HG02938 (cell line): ENCODE results near the gene PES1.
"Not testable (repeated sequence)": the region's sequence is repeated elsewhere in the genome, so short reads cannot be mapped to it uniquely, and the experiment has no call there.

Experiments
- ATAC-seq: cut with Tn5 transposase; IDR thresholded peaks from one replicate; pipeline ENCODE4 v1.9.1; 2021; ENCODE audit warnings: mild to moderate bottlenecking, moderate library complexity; ENCODE audit not compliant: unreplicated experiment

The PES1 gene

DNA sequence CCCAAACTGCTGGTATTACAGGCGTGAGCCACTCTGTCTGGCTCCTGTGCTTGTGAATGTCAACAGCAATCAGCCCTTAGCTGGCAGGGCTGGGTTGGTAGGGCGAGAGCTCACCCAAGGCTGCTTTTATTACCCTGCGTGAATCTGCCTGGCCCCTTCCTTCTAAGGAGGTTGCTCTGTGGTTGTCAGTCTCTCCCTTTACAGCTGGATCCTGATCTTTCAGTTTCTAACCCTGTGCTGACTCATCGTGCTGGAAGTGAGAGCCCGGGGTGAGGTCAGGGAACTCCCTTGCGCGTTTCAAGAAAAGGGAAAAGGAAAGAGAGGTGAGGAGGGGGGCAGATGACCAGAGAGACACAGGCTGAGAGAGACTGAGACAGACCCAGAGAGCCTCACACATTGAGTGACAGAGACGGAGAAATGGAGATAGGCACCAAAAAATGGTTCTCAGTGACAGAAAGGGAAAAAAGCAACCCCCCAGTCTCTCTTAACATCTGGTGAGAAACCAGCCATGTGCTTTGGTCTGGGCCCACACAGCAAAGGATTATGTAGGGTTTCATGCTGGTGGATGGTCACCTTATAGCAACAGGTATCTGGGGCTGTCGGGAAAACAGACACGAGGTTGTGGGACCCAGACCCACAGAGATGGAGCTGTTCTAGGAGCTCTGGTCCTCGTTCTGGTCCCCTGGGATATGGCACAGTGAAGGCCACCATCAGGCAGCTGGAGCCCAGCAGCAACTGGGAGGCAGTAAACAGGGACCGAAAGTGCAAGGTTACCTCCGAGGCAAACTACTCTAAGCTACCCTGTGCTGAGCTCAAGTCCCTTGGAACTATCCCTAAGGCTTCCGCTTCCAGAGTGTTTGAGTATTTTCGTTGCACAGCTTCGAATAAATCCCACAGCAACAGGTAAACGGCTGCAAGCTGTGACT is 17.8 kb upstream of the PES1 start:
- ATAC-seq = no peak

DNA sequence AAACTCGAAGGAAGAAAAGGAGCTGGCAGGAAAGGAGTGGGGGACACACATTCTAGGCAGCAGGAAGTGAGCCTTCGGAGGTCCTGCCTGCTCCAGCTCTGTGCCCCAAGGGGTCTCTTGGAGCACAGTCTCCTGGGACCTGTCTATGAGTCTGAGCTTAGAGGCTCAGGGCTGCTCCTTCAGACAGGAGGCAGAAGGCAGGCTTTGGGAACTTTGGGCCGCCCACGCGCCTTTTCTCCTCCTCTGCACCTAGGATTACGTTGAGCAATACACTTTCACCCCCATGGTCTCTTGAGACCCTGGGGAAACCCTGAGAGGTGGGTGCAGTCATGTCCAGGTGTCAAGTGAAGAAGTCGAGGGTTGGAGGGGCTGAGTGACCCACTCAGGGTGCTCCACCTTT is 16.2 kb upstream of the PES1 start:
- ATAC-seq = no peak

DNA sequence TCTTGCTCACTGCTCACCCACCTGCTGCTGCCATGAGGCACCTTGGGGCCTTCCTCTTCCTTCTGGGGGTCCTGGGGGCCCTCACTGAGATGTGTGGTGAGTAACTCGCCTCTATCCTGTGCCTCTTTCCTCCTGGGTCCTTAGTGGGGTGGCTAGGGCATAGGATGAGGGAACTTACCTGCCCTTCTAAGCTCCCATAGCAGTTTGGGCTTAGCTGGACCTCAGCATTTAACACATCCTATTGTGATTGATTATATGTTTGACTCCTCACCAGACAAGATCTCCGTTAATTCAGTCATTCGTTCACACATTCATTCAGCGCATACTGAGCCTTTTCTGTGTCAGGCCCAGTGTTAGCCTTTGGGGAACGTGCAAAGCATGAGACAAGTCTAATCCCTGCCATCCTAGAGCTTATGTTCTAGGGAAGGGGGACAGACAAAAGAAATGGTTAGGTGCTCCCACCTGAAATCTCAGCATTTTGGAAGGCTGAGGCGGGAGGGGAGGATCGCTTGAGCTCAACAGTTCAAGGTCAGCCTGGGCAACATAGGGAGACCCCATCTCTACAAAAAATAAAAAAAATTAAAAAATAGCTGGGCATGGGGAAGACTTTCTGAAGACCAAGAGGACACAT is 15.7 kb upstream of the PES1 start:
- ATAC-seq = no peak

DNA sequence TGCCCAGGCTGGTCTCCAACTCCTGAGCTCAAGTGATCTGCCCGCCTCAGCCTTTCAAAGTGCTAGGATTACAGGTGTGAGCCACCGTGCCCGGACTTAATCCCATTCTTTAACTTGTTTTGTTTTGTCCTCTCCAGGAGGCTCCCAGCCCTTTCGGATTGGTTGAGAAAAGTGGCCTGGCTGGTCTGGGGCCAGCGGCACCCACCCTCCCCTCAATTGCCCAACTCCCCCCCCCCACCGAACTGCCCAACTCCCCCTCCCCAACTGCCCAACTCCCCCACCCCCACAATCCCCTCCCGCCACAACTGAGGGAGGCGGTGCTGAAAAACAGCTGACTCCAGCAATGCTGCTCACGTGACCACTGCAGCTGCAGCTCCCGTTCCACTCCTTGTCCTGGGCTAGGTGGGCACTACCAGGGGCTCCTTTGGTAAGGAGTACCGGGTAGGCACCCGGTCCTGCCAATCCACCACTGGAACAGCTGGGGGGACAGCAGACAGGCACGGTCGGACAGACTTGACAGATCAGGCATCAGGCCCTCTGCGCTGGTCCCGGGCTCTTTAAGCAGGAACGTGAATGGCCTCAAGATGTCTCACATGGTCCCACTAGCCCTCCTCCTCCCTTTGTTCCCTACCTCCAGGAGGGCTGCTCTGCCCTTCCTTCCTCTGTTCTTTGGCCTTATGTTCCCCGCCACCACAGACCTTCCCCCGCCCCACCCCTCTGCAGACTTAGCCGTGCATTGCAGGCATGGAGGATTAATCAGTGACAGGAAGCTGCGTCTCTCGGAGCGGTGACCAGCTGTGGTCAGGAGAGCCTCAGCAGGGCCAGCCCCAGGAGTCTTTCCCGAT is 15.0 kb upstream of the PES1 start, which contains the start of gene TCN2:
TCN2 (plus strand) TSS at position 720 of the 845 bp plus-strand sequence. CDS start 158 bp downstream, outside the sequence.
- no peak for ATAC-seq

DNA sequence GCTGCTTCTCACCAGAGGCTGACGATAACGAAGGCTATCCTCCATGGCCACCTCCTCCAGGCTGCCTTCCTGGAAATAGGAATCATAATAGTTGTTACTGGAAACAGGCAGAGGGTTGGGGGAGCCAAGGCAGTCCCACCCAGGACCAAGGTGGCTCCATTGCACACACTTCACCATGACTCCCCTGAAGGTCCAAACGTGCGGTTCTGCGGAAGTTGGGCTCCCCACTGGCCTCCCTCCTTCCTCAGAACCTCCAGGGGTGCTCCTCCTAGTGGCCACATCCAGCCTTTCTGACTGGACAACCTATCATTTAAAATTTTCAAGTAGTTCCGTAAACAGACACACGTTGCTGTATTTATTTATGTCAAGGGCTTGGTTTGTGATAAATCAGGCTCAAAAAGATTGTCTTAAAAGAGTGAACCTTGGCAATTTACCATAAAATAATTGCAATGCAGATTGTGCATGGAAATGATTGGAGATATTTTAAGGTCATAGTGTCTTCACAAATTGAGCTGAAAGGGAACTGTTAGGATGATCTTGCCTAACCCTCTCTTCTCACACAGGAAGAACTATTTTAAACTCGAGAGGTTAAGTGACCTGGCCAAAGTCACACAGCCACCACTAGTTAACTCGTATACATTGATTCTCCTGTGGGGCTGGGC is 13.9 kb upstream of the PES1 start:
- ATAC-seq = no peak

DNA sequence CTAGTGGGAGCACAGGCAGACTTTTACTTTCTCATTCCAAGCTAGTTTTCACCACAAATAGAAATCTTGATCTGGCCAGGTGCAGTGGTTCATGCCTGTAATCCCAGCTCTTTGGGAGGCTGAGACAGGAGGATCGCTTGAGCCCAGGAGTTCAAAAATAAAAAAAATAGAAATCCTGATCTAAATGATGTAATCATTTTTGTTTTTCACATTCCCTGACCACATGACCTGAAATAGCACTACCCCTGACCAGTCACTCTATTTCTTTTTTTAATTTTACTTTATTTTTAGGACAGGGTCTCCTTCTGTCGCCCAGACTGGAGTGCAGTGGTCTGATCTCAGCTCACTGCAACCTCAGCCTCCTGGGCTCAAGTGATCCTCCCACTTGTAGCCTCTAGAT is 13.0 kb upstream of the PES1 start:
- ATAC-seq = no peak

DNA sequence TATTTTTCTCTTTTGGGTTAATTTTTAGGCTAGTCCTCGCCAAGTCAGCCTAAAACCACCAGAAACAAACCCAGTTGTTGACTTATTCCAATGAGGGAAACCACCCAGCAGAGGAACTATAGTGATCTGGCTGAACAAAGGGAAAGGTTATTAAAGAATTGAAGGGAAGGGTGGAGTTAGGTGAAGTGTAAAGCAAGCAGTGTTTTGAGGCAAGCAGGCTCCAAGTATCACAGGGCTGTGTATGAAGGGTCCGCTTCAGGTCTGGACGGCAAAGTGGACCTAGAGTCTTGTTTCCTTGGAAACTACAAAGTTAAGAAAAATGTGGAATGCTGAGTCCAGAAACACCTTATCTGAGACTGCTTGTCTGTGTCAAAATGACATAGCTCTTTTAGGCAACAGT is 12.1 kb upstream of the PES1 start:
- no peak for ATAC-seq

DNA sequence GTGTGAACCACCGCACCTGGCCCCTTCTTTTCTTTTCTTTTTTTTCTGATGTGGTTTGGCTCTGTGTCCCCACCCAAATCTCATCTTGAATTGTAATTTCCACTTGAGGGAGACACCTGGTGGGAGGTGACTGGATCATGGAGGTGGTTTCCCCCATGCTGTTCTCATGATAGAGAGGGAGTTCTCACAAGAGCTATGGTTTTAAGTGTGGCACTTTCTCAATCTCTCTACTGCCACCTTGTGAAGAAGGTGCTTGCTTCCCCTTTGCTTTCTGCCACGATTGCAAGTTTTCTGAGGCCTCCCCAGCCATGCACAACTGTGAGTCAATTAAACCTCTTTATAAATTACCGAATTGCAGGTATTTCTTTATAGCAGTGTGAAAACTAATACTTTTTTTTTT is 10.3 kb upstream of the PES1 start:
- ATAC-seq = no peak

DNA sequence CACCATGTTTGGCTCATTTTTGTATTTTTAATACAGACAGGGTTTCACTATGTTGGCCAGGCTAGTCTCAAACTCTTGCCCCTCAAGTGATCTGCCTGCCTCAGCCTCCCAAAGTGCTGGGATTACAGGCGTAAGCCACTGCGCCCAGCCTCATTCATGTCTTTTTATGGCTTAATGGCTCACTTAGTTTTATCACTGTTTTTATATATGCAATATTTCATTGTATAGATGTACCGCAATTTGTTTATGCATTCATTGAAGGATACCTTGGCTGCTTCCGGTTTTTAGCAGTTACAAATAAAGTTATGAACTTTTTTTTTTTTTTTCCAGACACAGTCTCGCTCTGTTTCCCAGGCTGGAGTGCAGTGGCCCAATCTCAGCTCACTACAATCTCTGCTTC is 9.8 kb upstream of the PES1 start:
- ATAC-seq = no peak

DNA sequence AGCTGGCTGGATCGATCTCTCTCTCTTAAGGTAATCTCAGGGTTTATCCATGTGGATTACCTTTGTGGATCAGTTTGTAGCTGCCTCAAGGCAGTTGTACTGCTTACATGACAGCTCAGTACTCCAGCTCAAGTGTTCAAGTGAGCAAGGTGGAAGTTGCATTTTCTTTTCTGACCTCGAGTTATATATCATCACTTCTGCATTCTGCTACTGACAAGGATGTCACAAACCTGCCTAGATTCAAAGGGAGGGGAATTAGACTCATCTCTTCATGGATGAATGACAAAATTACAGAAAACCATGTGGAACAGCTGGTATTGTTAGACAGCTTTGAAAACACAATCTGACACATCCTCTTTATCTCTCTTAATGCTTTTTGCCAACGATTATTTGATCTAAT is 9.2 kb upstream of the PES1 start:
- ATAC-seq = no peak

DNA sequence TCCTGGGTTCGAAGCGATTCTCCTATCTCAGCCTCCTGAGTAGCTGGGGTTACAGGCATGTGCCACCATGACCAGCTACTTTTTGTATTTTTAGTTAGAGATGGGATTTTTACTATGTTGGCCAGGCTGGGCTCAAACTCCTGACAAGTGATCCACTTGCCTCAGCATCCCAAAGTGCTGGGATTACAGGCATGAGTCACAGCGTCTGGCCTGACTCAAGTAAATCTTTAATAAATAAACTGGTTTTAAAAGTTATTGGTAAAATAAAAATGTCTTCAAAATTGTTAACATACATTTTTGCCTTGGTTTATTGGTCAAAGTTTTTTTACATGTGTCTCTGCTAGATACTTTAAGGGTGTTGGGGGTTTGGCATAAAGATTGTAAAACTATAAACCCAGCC is 7.3 kb upstream of the PES1 start:
- no peak for ATAC-seq

DNA sequence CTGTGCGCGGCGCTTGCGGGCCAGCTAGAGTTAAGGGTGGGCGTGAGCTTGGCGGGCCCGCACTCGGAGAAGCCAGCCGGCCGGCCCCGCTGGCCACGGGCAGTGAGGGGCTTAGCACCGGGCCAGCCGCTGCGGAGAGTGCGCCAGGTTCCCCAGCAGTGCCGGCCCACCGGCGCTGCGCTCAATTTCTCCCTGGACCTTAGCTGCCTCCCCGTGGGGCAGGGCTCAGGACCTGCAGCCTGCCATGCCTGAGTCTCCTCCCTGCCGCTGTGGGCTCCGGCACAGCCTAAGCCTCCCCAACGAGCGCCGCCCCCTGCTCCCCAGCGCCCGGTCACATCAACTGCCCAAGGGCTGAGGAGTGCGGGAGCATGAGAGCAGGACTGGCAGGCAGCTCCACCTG is 5.2 kb upstream of the PES1 start:
- ATAC-seq = no peak

DNA sequence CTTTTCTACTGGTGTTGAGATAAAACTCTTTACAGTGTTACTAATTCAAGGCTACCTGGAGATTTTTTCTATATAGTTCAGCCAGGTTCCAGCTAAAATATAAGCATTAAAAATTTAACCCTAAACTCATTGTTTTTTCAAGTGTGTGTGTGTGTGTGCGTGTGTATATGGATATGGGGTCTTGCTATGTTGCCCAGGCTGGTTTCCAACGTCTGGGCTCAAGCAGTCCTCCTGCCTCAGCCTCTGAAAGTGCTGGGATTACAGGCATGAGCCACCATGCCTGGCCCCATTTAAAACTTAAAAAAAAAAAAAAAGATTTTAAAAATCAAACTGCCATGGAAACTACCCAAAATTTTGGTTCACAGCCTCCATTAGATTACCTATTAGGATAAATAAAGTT is 4.5 kb upstream of the PES1 start:
- ATAC-seq = no peak

DNA sequence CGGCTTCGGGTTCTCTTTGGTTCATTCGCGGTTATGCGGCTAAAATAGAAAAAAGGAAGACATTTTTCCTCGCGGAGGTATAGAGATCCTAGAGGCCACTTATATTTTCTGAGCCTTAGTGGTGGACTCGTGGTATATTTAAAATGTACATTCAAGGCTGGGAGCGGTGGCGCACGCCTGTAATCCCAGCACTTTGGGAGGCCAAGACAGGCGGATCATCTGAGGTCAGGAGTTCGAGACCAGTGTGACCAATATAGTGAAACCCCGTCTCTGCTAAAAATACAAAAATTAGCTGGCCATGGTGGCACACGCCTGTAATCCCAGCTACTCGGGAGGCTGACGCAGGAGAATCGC is 627 bp upstream of the PES1 start:
- not testable (repeated sequence) for ATAC-seq

DNA sequence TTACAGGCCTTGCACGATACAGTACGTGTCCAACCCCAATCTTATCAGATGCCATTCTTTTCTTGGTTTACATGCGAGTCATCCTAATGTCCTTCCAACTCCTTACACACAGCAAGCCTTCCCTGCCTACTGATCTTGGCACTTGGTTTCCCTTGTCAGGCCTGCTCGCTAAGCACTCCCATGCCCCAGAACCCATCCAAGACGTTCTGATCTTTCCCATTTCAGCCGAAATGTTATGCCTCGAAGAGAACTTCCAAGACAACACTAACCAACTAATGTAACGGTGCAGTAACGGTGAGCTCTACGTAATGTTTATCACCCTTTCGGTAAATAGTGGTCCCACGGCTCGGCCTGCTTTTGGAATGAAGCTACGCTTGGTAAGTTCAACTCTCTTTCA is 521 bp downstream of the PES1 start:
- no peak for ATAC-seq

DNA sequence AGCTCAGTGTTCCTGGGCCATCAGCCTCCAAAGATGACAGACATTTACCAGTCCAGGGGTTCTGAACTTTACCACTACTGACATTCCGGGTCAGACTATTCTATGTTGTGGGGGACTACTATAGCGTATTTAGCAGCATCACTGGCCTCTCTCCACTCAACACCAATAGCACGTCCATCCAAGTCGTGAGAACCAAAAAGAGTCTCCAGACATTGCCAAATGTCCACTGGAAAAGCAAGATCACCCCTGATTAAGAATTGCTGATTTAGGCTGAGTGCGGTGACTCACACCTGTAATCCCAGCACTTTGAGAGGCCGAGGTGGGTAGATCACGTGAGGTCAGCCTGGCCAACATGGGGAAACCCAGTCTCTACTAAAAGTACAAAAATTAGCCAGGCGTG is 5.3 kb downstream of the PES1 start:
- no peak for ATAC-seq

DNA sequence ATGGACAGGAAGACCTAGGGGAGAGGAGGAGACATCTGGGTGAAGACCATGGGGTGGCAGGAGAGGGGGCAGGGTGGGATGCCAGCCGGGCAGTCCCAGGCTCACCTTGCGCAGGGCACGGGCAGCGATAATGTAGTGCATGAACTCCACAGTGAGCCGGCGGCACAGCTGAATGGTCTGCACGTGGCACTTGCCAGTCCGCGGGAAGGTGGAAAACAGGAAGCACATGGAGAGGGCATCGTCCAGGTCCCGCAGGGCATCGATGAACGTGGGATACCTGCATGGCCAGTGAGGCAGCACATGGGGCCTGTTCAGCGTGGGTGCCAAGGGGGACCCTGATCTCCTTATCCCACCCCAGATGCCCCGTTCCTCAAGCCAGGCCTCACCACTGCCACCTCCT is 7.3 kb downstream of the PES1 start:
- no peak for ATAC-seq

DNA sequence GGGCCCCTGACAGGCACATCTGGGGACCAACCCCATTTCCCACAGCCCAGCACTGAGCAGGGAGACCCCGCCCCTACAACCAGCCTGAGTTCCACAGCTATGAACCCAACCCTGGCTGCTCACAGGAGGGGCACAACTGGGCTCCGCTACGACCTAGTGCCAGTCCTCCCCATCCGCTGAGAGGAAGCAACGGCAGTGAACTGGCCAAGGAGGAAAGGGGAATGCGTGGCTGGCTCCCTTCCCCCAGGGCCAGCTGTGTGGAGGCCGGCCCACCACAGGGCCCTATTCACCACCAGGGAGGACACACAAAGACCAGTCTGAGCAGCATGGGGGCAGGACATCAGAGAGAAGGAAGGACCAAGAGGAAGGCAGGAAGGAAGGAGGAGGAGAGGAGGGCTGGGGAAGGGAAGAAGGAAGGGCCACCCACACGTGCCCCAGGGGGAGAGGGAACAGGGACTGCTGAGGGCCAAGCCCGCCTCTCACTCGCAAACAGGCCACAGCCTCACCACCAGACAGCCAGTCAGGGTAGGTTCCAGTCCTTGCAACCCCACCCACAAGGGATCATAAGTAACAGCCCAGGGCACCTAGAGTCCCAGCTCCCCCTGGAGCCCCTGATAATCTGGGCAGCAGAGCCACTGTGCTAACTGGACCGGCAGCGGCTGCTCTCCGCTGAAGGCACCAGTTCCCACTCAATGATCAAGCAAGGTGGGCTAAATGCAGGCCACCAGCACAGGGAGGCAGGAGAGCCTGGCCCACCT is 8.7 kb downstream of the PES1 start:
- no peak for ATAC-seq

DNA sequence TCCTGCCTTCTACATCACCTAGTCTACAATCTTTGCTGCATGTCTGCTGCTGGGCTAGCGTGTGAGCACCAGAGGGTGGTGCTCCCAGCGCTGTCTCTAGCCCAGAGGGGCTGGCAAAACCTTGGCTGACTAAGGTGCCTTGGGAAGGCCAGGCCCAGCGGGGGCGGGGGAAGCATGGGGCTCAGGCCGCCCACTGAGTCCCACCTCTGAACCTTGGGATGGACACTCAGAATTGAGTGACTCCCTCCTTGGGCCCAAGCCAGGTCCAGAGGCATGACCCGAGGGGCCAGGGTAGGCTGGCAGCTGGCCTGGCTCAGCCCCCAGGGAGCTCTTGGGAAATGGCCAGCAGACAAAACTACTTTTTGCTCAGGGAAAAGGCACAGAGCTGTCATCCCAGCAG is 9.7 kb downstream of the PES1 start:
- ATAC-seq = no peak

DNA sequence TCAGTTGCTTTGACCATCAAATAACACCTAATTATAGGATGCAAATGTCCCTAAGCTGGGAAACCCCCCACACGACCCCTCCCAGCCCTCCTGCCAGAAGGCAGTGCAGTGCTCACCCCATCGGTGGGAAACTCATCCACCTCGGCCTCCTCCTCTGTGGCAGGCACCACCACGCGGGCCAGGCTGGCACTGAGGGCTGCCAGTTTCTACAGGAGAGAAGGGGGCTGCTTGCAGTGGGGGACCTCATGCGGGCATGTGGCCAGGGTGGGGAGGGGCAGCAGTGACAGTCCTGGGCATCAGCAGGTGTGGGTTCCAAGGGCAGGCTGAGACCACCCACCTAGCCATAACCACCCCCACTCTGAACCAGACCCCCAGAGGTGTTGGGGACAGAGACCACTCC is 10.8 kb downstream of the PES1 start:
- no peak for ATAC-seq
